Osteocyte (in vitro differentiated cells): ENCODE measurements around the gene GALNS. TPM values are rescaled to one million over a fixed set of nuclear protein-coding genes. Genes with fewer than 3 reads are reported as not detected.

Source experiments
- DNase-seq: peaks from one replicate; pipeline ENCODE4 v3.0.0; 2021; ENCODE audit warnings: mixed read lengths; ENCODE audit not compliant: unreplicated experiment; ENCODE audit errors: extremely low spot score
- H3K27ac Mint-ChIP-seq: one replicate; pipeline ENCODE4 v1.8.0; 2021; ENCODE audit warnings: mild to moderate bottlenecking, mixed read lengths; ENCODE audit not compliant: unreplicated experiment
- H3K27me3 Mint-ChIP-seq: one replicate; pipeline ENCODE4 v1.8.0; 2021; ENCODE audit warnings: mixed read lengths; ENCODE audit not compliant: unreplicated experiment
- H3K36me3 Mint-ChIP-seq: one replicate; pipeline ENCODE4 v1.8.0; 2021; ENCODE audit warnings: mixed read lengths; ENCODE audit not compliant: unreplicated experiment
- H3K4me1 Mint-ChIP-seq: one replicate; pipeline ENCODE4 v1.8.0; 2021; ENCODE audit warnings: mixed read lengths; ENCODE audit not compliant: unreplicated experiment
- H3K4me3 Mint-ChIP-seq: one replicate; pipeline ENCODE4 v1.8.0; 2021; ENCODE audit warnings: mild to moderate bottlenecking, moderate library complexity, mixed read lengths; ENCODE audit not compliant: unreplicated experiment
- H3K9me3 Mint-ChIP-seq: one replicate; pipeline ENCODE4 v1.8.0; 2021; ENCODE audit warnings: mixed read lengths; ENCODE audit not compliant: unreplicated experiment
- CTCF ChIP-seq: fragments of 200-600 bp; sonication (generic); IDR thresholded peaks from 2 replicates; pipeline ENCODE4 v1.5.0; 2021; ENCODE audit warnings: antibody characterized with exemption, mild to moderate bottlenecking, moderate library complexity
- total RNA-seq: library from RNA; stranded (reverse); gene quantifications from 2 replicates; pipeline ENCODE4 v1.2.1, GENCODE V29; 2021

The GALNS gene
- total RNA-seq, 1 donor from 2014 or later: 47.0 TPM

DNA sequence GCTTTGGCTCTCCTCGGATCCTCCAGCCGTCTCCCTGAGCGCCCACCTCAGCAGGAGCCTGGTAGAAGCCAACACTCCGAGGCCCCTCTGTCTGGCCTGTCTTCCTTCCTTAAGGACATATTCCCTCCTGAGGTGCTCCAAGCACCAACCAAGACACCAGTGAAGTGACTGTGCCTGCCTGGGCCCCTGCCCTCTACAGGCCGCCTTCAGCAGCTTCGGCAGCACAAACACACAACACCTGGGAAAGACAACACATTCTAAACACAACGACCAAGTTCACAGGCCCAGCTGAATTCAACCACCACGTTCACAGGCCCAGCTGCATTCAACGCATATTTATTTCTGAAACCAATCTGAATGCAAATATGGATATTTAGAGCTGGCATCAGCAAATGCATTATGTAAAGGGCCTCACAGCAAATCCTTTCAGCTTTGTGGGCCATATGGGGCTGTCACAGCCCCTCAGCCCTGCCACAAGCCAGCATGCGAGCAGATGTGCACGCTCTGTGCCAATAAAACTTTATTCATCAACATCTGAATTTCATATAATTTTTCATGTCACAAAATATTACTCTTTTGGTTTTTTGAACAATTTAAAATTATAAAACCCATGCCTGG is 12.2 kb downstream of the GALNS start:
- Mint-ChIP-seq H3K4me1 (no peaks in the 10 kb centered on the region), H3K27ac (no peak overlapping the region)

DNA sequence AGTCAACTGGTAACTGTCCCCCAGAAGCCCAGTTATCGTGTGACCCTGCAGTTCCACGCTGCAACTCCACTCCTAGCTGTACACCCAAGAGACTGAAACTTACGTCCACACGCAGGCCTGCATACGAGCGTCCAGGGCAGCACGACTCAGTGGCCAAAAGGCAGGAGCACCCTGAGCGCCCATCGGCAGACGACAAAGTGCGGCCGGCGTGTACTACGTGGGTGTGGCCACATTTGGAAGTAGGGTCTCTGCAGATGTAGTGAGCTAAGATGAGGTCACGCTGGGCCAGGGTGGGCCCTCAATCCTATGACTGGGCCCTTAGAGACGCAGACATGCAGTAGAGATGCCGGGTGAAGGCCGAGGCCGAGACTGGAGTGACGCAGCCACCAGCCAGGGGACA is 13.5 kb downstream of the GALNS start:
- no peak overlapping the region for H3K4me3 Mint-ChIP-seq
- no peak for TF ChIP-seq CTCF
- H3K4me1 Mint-ChIP-seq: no peaks in the 10 kb centered on the region
- H3K27ac Mint-ChIP-seq: no peak overlapping the region
- no peak for DNase-seq
- H3K36me3 Mint-ChIP-seq: peaks cover 4% of the 10 kb centered on the region
- H3K9me3 Mint-ChIP-seq: no peaks in the 10 kb centered on the region
- H3K27me3 Mint-ChIP-seq: no peaks in the 10 kb centered on the region

More for the DNA sequence above, 12.2 kb downstream of the GALNS start:
- H3K4me3 Mint-ChIP-seq: no peak overlapping the region
- H3K36me3 Mint-ChIP-seq: peaks cover 4% of the 10 kb centered on the region
- no peaks in the 10 kb centered on the region for H3K9me3 Mint-ChIP-seq
- H3K27me3 Mint-ChIP-seq: no peaks in the 10 kb centered on the region
- DNase-seq: no peak
- TF ChIP-seq CTCF: no peak

DNA sequence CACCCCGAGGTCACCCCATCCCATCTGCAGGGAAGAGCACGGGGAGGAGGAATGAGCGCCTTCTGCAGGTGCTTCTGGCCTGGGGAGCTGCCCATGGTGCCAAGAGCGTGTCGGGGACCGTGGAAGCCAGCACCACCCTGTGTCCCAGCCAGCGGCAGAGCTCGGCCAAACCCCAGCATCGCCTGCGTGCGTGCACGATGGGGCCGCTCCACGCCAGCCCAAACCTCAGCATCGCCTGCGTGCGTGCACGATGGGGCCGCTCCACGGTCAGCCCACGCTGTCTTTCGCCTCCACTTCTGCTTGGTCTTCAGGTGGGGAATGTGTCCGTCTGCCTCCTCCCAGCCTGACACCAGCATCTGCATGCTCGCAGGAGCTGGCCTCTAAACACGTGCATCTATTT is 13.9 kb downstream of the GALNS start:
- H3K36me3 Mint-ChIP-seq: peaks cover 4% of the 10 kb centered on the region
- no peak overlapping the region for H3K27ac Mint-ChIP-seq
- no peak overlapping the region for H3K4me3 Mint-ChIP-seq
- no peak for TF ChIP-seq CTCF
- H3K9me3 Mint-ChIP-seq: no peaks in the 10 kb centered on the region
- H3K4me1 Mint-ChIP-seq: no peaks in the 10 kb centered on the region
- H3K27me3 Mint-ChIP-seq: no peaks in the 10 kb centered on the region
- DNase-seq: no peak

GRCh38 chr16:88842308-88842756 is 14.4 kb downstream of the GALNS start:
- Mint-ChIP-seq H3K27me3 (no peaks in the 10 kb centered on the region), H3K36me3 (peaks cover 4% of the 10 kb centered on the region), H3K4me1 (no peaks in the 10 kb centered on the region), H3K4me3 (no peak overlapping the region), H3K9me3 (no peaks in the 10 kb centered on the region), H3K27ac (no peak overlapping the region)
- TF ChIP-seq CTCF: no peak
- no peak for DNase-seq

DNA sequence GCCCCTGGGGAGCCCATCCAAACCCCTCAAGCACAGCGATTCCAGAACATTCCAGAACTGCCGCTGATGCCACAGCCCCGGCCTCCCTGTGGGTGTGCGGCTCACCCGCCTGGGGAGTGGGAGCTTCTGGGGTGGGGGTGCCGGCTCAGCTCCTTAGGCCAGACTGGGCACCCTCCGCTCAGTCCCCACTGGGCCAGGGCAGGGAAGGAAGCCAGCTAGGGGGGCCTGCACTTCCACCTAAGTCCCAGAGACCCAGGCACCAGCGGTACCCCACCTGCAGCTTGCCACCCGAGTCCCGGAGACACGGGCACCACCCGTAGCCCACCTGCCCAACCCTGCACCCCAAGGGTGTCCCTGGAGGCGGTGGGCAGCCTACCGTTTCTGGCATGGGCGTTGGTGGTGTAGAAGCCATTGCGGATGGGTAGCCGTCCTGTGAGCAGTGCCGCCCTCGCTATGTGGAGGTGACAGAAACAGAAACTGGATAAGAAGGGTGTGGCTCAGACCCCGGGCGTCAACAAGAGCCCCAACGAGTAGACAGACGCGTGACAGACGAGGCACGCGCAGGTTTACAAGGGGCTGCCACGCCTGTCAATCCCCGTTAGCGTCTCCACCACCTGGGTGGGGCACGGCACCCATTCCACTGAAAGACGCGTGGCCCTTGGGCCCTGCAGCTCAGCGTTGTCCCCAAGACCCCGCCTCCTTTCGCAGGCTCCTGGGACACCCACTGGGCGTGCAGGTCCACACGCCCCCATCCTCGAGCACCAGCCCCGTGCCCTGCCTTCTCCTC is 15.0 kb downstream of the GALNS start:
- TF ChIP-seq CTCF: no peak
- Mint-ChIP-seq H3K27ac (no peak overlapping the region), H3K4me3 (no peak overlapping the region), H3K36me3 (peaks cover 4% of the 10 kb centered on the region), H3K4me1 (no peaks in the 10 kb centered on the region), H3K27me3 (no peaks in the 10 kb centered on the region), H3K9me3 (no peaks in the 10 kb centered on the region)
- no peak for DNase-seq
